D721Med (cell line): ENCODE data around the gene CDA.

Source experiments
- DNase-seq: peaks from one replicate; pipeline ENCODE4 v3.0.0; 2011; ENCODE audit warnings: low spot score; ENCODE audit not compliant: insufficient read length
- FAIRE-seq: peaks from 2 replicates; lab custom pipeline; 2011; peaks lifted over from hg19 to GRCh38; lab: Jason Lieb, UNC
- TF ChIP-seq, protein P1 (sequence below): IDR thresholded peaks from 2 replicates; pipeline ENCODE4 v1.5.1; 2012; ENCODE audit warnings: mild to moderate bottlenecking, control low read depth; ENCODE audit not compliant: insufficient read depth; ENCODE audit errors: missing control alignments

The CDA gene

DNA sequence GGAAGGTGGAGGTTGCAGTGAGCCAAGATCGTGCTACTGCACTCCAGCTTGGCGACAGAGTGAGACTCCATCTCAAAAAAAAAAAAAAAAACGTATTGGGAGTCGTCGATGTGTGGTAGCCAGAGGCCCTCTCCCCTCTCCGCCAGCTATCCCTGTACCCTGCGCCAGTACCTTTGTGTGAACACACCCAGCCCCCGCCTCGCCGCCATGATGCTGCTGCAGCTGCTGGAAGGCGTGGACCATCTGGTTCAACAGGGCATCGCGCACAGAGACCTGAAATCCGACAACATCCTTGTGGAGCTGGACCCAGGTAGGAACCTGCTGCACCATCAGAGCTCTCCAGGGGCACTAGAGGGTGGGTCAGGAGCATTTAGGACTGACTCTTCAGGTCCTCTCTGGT is 56.5 kb downstream of the CDA start:
- FAIRE-seq (no peak), DNase-seq (no peak)
- TF ChIP-seq, protein P1, sequence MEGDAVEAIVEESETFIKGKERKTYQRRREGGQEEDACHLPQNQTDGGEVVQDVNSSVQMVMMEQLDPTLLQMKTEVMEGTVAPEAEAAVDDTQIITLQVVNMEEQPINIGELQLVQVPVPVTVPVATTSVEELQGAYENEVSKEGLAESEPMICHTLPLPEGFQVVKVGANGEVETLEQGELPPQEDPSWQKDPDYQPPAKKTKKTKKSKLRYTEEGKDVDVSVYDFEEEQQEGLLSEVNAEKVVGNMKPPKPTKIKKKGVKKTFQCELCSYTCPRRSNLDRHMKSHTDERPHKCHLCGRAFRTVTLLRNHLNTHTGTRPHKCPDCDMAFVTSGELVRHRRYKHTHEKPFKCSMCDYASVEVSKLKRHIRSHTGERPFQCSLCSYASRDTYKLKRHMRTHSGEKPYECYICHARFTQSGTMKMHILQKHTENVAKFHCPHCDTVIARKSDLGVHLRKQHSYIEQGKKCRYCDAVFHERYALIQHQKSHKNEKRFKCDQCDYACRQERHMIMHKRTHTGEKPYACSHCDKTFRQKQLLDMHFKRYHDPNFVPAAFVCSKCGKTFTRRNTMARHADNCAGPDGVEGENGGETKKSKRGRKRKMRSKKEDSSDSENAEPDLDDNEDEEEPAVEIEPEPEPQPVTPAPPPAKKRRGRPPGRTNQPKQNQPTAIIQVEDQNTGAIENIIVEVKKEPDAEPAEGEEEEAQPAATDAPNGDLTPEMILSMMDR: no peak

- FAIRE-seq (no peak), DNase-seq (no peak)
- TF ChIP-seq, protein P1: no peak
These were observed 59.5 kb downstream of the CDA start for GRCh38 chr1:20648438-20648837.

- no peak for DNase-seq
- TF ChIP-seq, protein P1: no peak
- no peak for FAIRE-seq
These were observed 60.0 kb downstream of the CDA start for GRCh38 chr1:20648946-20649345.

DNA sequence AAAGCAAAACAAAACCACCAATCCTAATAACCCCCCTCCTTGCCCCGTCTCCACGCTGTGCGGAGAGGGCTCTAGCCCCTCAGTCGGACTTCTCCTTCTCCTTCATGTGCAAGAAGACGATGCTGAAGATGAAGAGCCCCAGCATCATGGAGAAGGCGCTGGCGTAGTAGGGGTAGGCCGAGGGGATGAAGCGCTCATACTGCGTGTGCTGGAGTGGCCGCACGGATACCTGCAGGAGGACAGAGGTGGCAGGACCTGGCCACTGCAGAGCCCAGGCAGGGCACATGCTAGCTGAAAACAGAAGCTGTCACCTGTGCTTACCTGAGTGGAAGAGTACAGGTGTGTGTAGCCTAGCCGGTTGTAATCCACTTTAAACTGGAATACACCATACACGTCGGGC is 63.4 kb downstream of the CDA start:
- FAIRE-seq (no peak), DNase-seq (no peak)
- TF ChIP-seq, protein P1: no peak

- no peak for FAIRE-seq
- TF ChIP-seq, protein P1: no peak
- DNase-seq: no peak
These were observed 65.3 kb downstream of the CDA start for GRCh38 chr1:20654104-20654690.

DNA sequence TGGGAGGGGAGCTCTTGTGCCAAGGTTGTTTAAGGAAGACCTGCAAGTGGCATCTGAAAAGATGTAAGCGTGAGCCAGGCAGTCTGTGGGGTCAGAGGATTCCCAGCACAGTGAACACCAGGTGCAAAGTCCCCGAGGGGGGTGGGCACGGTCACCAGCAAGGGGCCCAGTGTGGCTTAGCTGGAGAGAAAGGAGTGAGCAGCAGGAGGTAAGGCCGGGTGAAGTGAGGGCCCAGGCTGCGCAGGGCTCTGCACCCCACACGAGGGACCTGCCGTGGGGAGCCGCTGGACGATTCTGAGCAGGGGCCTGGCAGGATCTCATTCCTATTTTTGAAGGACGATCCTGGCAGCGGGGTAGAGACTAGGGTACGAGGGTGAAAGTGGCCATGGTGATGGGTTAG is 68.1 kb downstream of the CDA start:
- DNase-seq (no peak), FAIRE-seq (no peak)
- TF ChIP-seq, protein P1: no peak

DNA sequence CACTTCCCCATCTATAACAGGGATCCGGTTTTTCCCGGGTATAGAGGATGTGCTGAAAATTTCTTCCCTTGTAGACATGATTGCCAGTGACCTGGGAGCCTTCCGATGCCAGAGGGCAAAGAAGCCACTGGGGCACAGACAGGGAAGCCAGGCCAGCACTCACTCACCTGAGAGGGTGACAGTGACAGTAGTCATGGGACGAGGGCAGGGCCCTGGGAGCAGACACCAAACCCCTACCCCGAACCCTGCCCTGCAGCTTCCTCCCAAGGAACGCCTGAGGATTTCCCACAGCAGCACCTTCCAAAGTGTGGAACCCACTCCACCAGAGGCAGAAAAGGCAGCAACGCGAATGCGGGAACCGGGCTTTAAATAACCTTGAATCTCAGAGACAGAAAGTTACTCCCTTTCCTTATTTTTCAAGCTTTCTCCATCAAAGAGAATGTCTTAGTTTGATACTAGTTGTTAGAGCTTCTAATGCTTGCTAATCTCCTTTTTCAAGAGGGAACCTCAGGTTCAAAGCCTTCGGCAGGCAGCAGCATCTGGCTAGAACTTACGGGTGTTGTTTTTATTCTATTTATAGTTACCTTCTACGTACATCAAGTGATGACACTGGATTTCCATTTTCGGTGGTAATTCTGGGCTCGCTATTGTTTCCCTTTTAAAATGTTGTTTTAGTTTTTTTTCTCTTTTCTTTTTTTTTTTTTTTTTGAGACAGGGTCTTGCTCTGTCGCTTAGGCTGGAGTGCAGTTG is 69.4 kb downstream of the CDA start:
- FAIRE-seq: no peak
- no peak for DNase-seq
- TF ChIP-seq, protein P1: no peak
